A549 (cell line): ENCODE results near the gene NTNG2. TPM values are rescaled to one million over a fixed set of nuclear protein-coding genes. Genes with fewer than 3 reads are reported as not detected.

ENCODE experiments used
- ATAC-seq, 2 experiments: fragments of 200-7000 bp in 1 of 2; fragments of >200 bp in 1 of 2; cut with Nextera tagmentation in 1 of 2; cut with Tn5 transposase in 1 of 2; 3 replicates each; pipeline versions ENCODE4 v1.8.0 to v1.9.1; 2018 to 2020; ENCODE audit warnings: mild to moderate bottlenecking in 1 of 2, moderate library complexity in 1 of 2
- CTCF ChIA-PET: fragments of 300-600 bp; sonication (Branson Sonifier 250); formaldehyde crosslinking; extraction: SDS; loops from one replicate; lab custom pipeline; 2021; ENCODE audit warnings: antibody characterized with exemption, inconsistent platforms; lab: Yijun Ruan, JAX
- POLR2A ChIA-PET: fragments of 350-600 bp; formaldehyde crosslinking; extraction: SDS; loops from one replicate; lab custom pipeline; 2021; ENCODE audit warnings: antibody characterized with exemption, inconsistent platforms; lab: Yijun Ruan, JAX
- DNase-seq, 2 experiments: peaks; one replicate each; pipeline versions ENCODE4 v3.0.0 to v3.0.0-alpha.2; 2011 to 2016; ENCODE audit warnings: low read depth in 1 of 2, low spot score in 1 of 2
- FAIRE-seq: peaks from 2 replicates; lab custom pipeline; 2011; peaks lifted over from hg19 to GRCh38; lab: Jason Lieb, UNC
- H3K27ac ChIP-seq, 2 experiments: fragments of >200 bp; sonication (Bioruptor Twin); formaldehyde crosslinking; 3 replicates each; pipeline ENCODE4 v1.5.1; 2016 to 2017
- H3K4me1 ChIP-seq: fragments of >200 bp; sonication (Bioruptor Twin); formaldehyde crosslinking; 3 replicates; pipeline ENCODE4 v1.6.1; 2016
- H3K4me2 ChIP-seq: fragments of >200 bp; sonication (Bioruptor Twin); formaldehyde crosslinking; 3 replicates; pipeline ENCODE4 v1.6.1; 2016
- H3K4me3 ChIP-seq: fragments of >200 bp; sonication (Bioruptor Twin); formaldehyde crosslinking; 3 replicates; pipeline ENCODE4 v1.5.1; 2016
- H3K9me3 ChIP-seq: fragments of >200 bp; sonication (Bioruptor Twin); formaldehyde crosslinking; 3 replicates; pipeline ENCODE4 v1.6.1; 2016
- BHLHE40 ChIP-seq: IDR thresholded peaks from 2 replicates; pipeline ENCODE4 v1.6.1; 2012; ENCODE audit warnings: low read depth, low read length, inconsistent platforms
- CBX8 ChIP-seq: fragments of 200-600 bp; sonication (generic); IDR thresholded peaks from 2 replicates; pipeline ENCODE4 v1.6.1; 2016
- CHD2 ChIP-seq: fragments of 150-350 bp; IDR thresholded peaks from 2 replicates; pipeline ENCODE4 v1.6.1; 2014; ENCODE audit warnings: low read length; ENCODE audit not compliant: partially characterized antibody
- EHF ChIP-seq: fragments of 250-450 bp; sonication (Bioruptor Pico); IDR thresholded peaks from 2 replicates; pipeline ENCODE4 v1.5.0; 2020; ENCODE audit warnings: mild to moderate bottlenecking
- ELK1 ChIP-seq: fragments of 150-350 bp; IDR thresholded peaks from 2 replicates; pipeline ENCODE4 v1.6.1; 2014; ENCODE audit warnings: low read depth, mild to moderate bottlenecking, low read length
- ESRRA ChIP-seq: fragments of 150-350 bp; IDR thresholded peaks from 2 replicates; pipeline ENCODE4 v1.6.1; 2014; ENCODE audit warnings: mild to moderate bottlenecking, low read length, borderline replicate concordance
- FOSB ChIP-seq: fragments of 250-450 bp; sonication (Bioruptor Pico); IDR thresholded peaks from 2 replicates; pipeline ENCODE4 v1.5.0; 2020; ENCODE audit warnings: mild to moderate bottlenecking, moderate library complexity
- FOSL2 ChIP-seq, 2 experiments: fragments of 450-650 bp in 1 of 2; fragments of >200 bp in 1 of 2; sonication (Bioruptor Twin) in 1 of 2; formaldehyde crosslinking; IDR thresholded peaks; 2 replicates each; pipeline versions ENCODE4 v1.5.0 to v1.6.1; 2016 to 2020; ENCODE audit warnings: mild to moderate bottlenecking in 1 of 2, moderate library complexity in 1 of 2
- HES2 ChIP-seq: fragments of >200 bp; sonication (Bioruptor Twin); formaldehyde crosslinking; IDR thresholded peaks from 2 replicates; pipeline ENCODE4 v1.6.1; 2016
- HEYL ChIP-seq: fragments of 250-450 bp; sonication (Bioruptor Pico); IDR thresholded peaks from 2 replicates; pipeline ENCODE4 v1.8.0; 2021; ENCODE audit warnings: mild to moderate bottlenecking, moderate library complexity
- HOXA7 ChIP-seq: fragments of 250-450 bp; sonication (Bioruptor Pico); IDR thresholded peaks from 2 replicates; pipeline ENCODE4 v1.5.0; 2020; ENCODE audit warnings: mild to moderate bottlenecking, moderate library complexity
- HOXB13 ChIP-seq: fragments of 250-450 bp; sonication (Bioruptor Pico); IDR thresholded peaks from 2 replicates; pipeline ENCODE4 v1.5.0; 2020; ENCODE audit warnings: low read depth, mild to moderate bottlenecking, moderate library complexity
- HOXB5 ChIP-seq: fragments of 250-450 bp; sonication (Bioruptor Pico); IDR thresholded peaks from 2 replicates; pipeline ENCODE4 v1.5.0; 2020; ENCODE audit warnings: mild to moderate bottlenecking, moderate library complexity
- JUN ChIP-seq, 2 experiments: fragments of >200 bp; sonication (Bioruptor Twin); formaldehyde crosslinking; IDR thresholded peaks; 2 replicates in 1 of 2; 3 replicates in 1 of 2; pipeline ENCODE4 v1.6.1; 2016 to 2017
- JUNB ChIP-seq: fragments of >200 bp; sonication (Bioruptor Twin); formaldehyde crosslinking; IDR thresholded peaks from 2 replicates; pipeline ENCODE4 v1.6.1; 2016
- KDM5A ChIP-seq: fragments of 200-600 bp; sonication (generic); IDR thresholded peaks from 2 replicates; pipeline ENCODE4 v1.6.1; 2016; ENCODE audit warnings: antibody characterized with exemption, mild to moderate bottlenecking
- MAFK ChIP-seq: fragments of 450-650 bp; IDR thresholded peaks from 2 replicates; pipeline ENCODE4 v1.6.1; 2014; ENCODE audit not compliant: partially characterized antibody
- MYC ChIP-seq: IDR thresholded peaks from 2 replicates; pipeline ENCODE4 v1.6.1; 2012; ENCODE audit warnings: mild to moderate bottlenecking, inconsistent platforms, low read length, improper control_type of control experiment, borderline replicate concordance
- NPAS2 ChIP-seq: fragments of 250-450 bp; sonication (Bioruptor Pico); IDR thresholded peaks from 2 replicates; pipeline ENCODE4 v1.8.0; 2022; ENCODE audit warnings: mild to moderate bottlenecking, moderate library complexity, borderline replicate concordance
- POLR2AphosphoS2 ChIP-seq: conservative IDR thresholded peaks from 2 replicates; pipeline ENCODE4 v1.6.1; 2012; ENCODE audit warnings: low read length, improper control_type of control experiment, inconsistent platforms
- RARB ChIP-seq: fragments of 250-450 bp; sonication (Bioruptor Pico); IDR thresholded peaks from 2 replicates; pipeline ENCODE4 v1.8.0; 2021; ENCODE audit warnings: mild to moderate bottlenecking, moderate library complexity
- SREBF2 ChIP-seq: fragments of 450-650 bp; IDR thresholded peaks from 2 replicates; pipeline ENCODE4 v1.6.1; 2014; ENCODE audit warnings: mild to moderate bottlenecking, moderate library complexity
- ZC3H11A ChIP-seq: fragments of 450-650 bp; IDR thresholded peaks from 2 replicates; pipeline ENCODE4 v1.6.1; 2014; ENCODE audit warnings: antibody characterized with exemption, mild to moderate bottlenecking
- ZSCAN20 ChIP-seq: fragments of 250-450 bp; sonication (Bioruptor Pico); IDR thresholded peaks from 2 replicates; pipeline ENCODE4 v1.8.0; 2022; ENCODE audit warnings: mild to moderate bottlenecking, moderate library complexity
- WGBS: methylation state at CpG from one replicate; pipeline ENCODE4 v1.1.6; 2017; ENCODE audit errors: missing lambda C conversion rate; 5-methylcytosine and 5-hydroxymethylcytosine counted together
- polyA plus RNA-seq, 4 experiments: library from polyadenylated mRNA; depleted of rRNA in 3 of 4; stranded (reverse); fragments of >200 nt; fragmentation: RNase III in 1 of 4; extraction: RNeasy Plus Mini Kit Qiagen cat#74134 plus additional on column Dnase treatment in 1 of 4; gene quantifications; 2 replicates in 3 of 4; 3 replicates in 1 of 4; pipeline ENCODE4 v1.2.3, GENCODE V29; 2011 to 2017
- TF ChIP-seq, protein P1 (sequence below): fragments of >200 bp; sonication (Bioruptor Twin); formaldehyde crosslinking; IDR thresholded peaks from 3 replicates; pipeline ENCODE4 v1.6.1; 2016
- TF ChIP-seq, protein P2 (sequence below): fragments of 250-450 bp; sonication (Bioruptor Pico); IDR thresholded peaks from 2 replicates; pipeline ENCODE4 v1.5.0; 2020; ENCODE audit warnings: low read depth, mild to moderate bottlenecking, moderate library complexity
- TF ChIP-seq, protein P3 (sequence below): fragments of 250-450 bp; sonication (Bioruptor Pico); IDR thresholded peaks from 2 replicates; pipeline ENCODE4 v1.5.0; 2021; ENCODE audit warnings: mild to moderate bottlenecking, moderate library complexity, borderline replicate concordance
- TF ChIP-seq, protein P4 (sequence below): IDR thresholded peaks from 2 replicates; pipeline ENCODE4 v1.6.1; 2012

The NTNG2 gene
- polyA plus RNA-seq, 2 of the 4 experiments (the other 2 are of a cell fraction) = 0.52 to 1.0 TPM

DNA sequence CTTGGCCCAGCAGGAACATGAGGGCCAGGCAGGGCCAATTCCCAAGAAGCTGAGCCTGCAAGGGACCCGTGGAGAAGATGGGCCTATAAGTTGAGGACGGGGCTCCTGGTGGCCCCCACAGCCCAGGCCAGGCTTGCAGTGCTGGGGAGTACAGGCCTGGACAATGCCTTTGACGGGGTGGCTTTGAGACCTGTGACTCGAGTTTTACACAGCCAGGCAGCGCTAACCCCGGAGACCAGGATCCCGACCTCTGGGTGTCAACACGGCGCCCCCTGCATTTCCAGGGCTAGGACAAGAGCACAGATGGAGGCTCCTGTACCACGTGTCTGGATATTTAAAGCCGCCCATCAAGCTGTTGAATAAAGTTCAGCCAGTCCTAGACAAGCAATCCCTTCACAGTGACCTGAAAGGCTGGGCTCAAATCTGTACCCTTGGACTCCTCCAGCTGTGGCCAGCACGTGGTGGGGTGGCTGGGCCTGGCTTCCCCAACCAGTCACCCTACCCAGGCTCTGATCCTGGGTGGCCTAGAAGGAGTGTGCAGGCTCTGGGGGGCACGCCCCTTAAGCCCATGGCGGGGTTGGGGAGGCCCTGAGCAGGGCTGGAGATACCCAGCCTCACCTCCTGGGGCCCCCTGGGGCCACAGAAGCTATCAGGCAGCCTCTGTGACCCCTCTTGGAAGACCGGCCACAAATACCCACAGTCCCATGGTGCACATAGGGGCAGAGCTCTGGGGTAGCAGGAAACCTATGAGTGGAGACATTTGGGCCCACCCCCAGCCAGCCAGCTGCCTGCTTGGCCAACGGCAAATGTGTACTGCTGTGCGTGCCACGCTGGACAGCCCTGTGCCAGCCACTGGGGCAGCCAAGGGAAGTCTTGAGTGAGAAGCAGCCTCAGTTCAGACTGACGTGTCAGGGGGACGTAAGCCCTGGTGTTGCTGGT is 88.7 kb downstream of the NTNG2 start:
- POLR2A ChIA-PET = no interaction called here
- Histone ChIP-seq H3K4me1 (no peaks in the 10 kb centered on the region), H3K27ac (no peak overlapping the region), H3K9me3 (peaks cover 16% of the 10 kb centered on the region; the same call in 2 of the 3 replicates)
- CTCF ChIA-PET = interaction anchor here (1.4 to 12.7 kb wide), 5 partner anchors 13 to 489 kb away, joined by 4 to 263 read pairs (median 62); no protein-coding TSS in a partner anchor
- 80% methylated on average over 14 of the region's 20 CpGs for WGBS
- no peak for DNase-seq
- FAIRE-seq = no peak
- no peak for ATAC-seq
- TF ChIP-seq MAFK (no peak), HEYL (CRISPR knock-in tag) (no peak), JUNB (no peak), KDM5A (no peak), HES2 (no peak), SREBF2 (no peak), ZSCAN20 (CRISPR knock-in tag) (no peak), JUN (IDR thresholded peaks at IDR 0.05) (no peak), RARB (CRISPR knock-in tag) (no peak), CBX8 (no peak), HOXB5 (CRISPR knock-in tag) (no peak)
- TF ChIP-seq, protein P1, sequence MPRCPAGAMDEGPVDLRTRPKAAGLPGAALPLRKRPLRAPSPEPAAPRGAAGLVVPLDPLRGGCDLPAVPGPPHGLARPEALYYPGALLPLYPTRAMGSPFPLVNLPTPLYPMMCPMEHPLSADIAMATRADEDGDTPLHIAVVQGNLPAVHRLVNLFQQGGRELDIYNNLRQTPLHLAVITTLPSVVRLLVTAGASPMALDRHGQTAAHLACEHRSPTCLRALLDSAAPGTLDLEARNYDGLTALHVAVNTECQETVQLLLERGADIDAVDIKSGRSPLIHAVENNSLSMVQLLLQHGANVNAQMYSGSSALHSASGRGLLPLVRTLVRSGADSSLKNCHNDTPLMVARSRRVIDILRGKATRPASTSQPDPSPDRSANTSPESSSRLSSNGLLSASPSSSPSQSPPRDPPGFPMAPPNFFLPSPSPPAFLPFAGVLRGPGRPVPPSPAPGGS = no peak
- TF ChIP-seq, protein P2, sequence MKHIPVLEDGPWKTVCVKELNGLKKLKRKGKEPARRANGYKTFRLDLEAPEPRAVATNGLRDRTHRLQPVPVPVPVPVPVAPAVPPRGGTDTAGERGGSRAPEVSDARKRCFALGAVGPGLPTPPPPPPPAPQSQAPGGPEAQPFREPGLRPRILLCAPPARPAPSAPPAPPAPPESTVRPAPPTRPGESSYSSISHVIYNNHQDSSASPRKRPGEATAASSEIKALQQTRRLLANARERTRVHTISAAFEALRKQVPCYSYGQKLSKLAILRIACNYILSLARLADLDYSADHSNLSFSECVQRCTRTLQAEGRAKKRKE (CRISPR knock-in tag) = no peak
- TF ChIP-seq, all 56 proteins: peak for 0
- no peak overlapping the region for H3K4me3 ChIP-seq
- H3K4me2 ChIP-seq = no peak overlapping the region

- no peak for DNase-seq
- Histone ChIP-seq H3K4me2 (no peak overlapping the region), H3K4me1 (0 out of 3 replicates have a peak, but pooled peaks cover 4% of the 10 kb centered on the region), H3K9me3 (no peaks in the 10 kb centered on the region), H3K4me3 (no peak overlapping the region), H3K27ac (no peak overlapping the region)
- no peak for ATAC-seq
- ChIA-PET CTCF (interaction anchor here (1.1 to 6.3 kb wide), 9 partner anchors 8 to 520 kb away, joined by 3 to 62 read pairs (median 4); no protein-coding TSS in a partner anchor), POLR2A (no interaction called here)
- WGBS = 94% methylated on average over 3 of the region's 3 CpGs
- FAIRE-seq = no peak
- TF ChIP-seq NPAS2 (CRISPR knock-in tag) (no peak), CHD2 (no peak), EHF (CRISPR knock-in tag) (no peak), HOXA7 (CRISPR knock-in tag) (no peak), ZC3H11A (no peak), ELK1 (no peak), HOXB13 (no peak), SREBF2 (no peak), ESRRA (no peak), MYC (no peak), BHLHE40 (no peak), HES2 (no peak), FOSL2 (IDR thresholded peaks at IDR 0.05) (no peak), FOSL2 (CRISPR knock-in tag; IDR thresholded peaks at IDR 0.05) (no peak), POLR2AphosphoS2 (no peak), FOSB (CRISPR knock-in tag) (no peak)
- TF ChIP-seq, protein P3, sequence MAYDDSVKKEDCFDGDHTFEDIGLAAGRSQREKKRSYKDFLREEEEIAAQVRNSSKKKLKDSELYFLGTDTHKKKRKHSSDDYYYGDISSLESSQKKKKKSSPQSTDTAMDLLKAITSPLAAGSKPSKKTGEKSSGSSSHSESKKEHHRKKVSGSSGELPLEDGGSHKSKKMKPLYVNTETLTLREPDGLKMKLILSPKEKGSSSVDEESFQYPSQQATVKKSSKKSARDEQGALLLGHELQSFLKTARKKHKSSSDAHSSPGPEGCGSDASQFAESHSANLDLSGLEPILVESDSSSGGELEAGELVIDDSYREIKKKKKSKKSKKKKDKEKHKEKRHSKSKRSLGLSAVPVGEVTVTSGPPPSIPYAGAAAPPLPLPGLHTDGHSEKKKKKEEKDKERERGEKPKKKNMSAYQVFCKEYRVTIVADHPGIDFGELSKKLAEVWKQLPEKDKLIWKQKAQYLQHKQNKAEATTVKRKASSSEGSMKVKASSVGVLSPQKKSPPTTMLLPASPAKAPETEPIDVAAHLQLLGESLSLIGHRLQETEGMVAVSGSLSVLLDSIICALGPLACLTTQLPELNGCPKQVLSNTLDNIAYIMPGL = no peak
- TF ChIP-seq, protein P1 = no peak
- TF ChIP-seq, protein P4, sequence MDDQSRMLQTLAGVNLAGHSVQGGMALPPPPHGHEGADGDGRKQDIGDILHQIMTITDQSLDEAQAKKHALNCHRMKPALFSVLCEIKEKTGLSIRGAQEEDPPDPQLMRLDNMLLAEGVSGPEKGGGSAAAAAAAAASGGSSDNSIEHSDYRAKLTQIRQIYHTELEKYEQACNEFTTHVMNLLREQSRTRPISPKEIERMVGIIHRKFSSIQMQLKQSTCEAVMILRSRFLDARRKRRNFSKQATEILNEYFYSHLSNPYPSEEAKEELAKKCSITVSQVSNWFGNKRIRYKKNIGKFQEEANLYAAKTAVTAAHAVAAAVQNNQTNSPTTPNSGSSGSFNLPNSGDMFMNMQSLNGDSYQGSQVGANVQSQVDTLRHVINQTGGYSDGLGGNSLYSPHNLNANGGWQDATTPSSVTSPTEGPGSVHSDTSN = no peak
These were observed 99.0 kb downstream of the NTNG2 start for GRCh38 chr9:132260846-132261245.
